Activated naive CD4-positive, alpha-beta T cell treated with anti-CD3 and anti-CD28 coated beads for 36 hours (primary cell): ENCODE data around the gene NOC2L. TPM values are rescaled to one million over a fixed set of nuclear protein-coding genes. Genes with fewer than 3 reads are reported as not detected.
"Not testable (repeated sequence)": the region's sequence is repeated elsewhere in the genome, so short reads cannot be mapped to it uniquely, and the experiment has no call there.

Source experiments
- CTCF ChIA-PET: fragments of 350-600 bp; sonication (Branson Sonifier 250); formaldehyde crosslinking; loops from one replicate; lab custom pipeline; 2021; ENCODE audit warnings: antibody characterized with exemption; lab: Charles Lee
- DNase-seq: peaks from one replicate; pipeline ENCODE4 v3.0.0-alpha.2; 2020
- H3K27ac Mint-ChIP-seq: one replicate; pipeline ENCODE4 v1.8.0; 2021; ENCODE audit warnings: mild to moderate bottlenecking, mixed read lengths
- H3K27me3 Mint-ChIP-seq: one replicate; pipeline ENCODE4 v1.8.0; 2021; ENCODE audit warnings: low read depth, mixed read lengths
- H3K36me3 Mint-ChIP-seq: one replicate; pipeline ENCODE4 v1.8.0; 2021; ENCODE audit warnings: low read depth, mixed read lengths
- H3K4me1 Mint-ChIP-seq: one replicate; pipeline ENCODE4 v1.8.0; 2021; ENCODE audit warnings: low read depth, mixed read lengths
- H3K4me3 Mint-ChIP-seq: one replicate; pipeline ENCODE4 v1.8.0; 2021; ENCODE audit warnings: mild to moderate bottlenecking, moderate library complexity, mixed read lengths
- H3K9me3 Mint-ChIP-seq: one replicate; pipeline ENCODE4 v1.8.0; 2021; ENCODE audit warnings: mixed read lengths
- intact Hi-C: fragments of 100-400 bp; cut with micrococcal nuclease; formaldehyde crosslinking; loops from one replicate; pipeline ENCODE4 v1.15.1; 2023
- total RNA-seq, 2 experiments: library from RNA; stranded (reverse); gene quantifications; one replicate each; pipeline ENCODE4 v1.2.3, GENCODE V29; 2021

NOC2L gene
- total RNA-seq, 2 experiments from 2014 or later, result 113 to 119 TPM

DNA sequence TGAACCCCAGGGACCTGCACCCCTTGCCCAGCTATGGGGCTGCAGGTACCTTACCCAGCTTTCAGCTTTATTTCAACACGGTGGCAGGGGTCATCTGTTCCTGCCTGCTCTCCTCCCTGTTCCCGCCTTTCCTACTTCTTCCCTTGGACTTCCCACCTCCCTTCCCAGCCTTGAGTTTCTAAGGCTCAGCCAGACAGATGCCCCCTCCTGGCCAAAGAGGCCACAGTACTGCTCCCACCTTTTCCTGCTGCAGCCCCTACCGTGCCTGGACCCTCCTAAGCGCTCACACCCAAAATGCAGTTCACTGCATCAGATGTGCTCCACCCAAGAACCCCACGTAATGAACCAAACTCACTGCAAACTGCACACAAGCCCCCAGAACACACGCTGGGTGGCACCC is 7.7 kb downstream of the NOC2L start:
- H3K27ac Mint-ChIP-seq, result no peak overlapping the region
- CTCF ChIA-PET, result no interaction called here
- H3K4me1 Mint-ChIP-seq, result no peaks in the 10 kb centered on the region
- H3K27me3 Mint-ChIP-seq, result no peaks in the 10 kb centered on the region
- intact Hi-C loops, result no loop called here
- peaks cover 42% of the 10 kb centered on the region for H3K36me3 Mint-ChIP-seq
- no peak for DNase-seq
- no peaks in the 10 kb centered on the region for H3K9me3 Mint-ChIP-seq
- no peak overlapping the region for H3K4me3 Mint-ChIP-seq

DNA sequence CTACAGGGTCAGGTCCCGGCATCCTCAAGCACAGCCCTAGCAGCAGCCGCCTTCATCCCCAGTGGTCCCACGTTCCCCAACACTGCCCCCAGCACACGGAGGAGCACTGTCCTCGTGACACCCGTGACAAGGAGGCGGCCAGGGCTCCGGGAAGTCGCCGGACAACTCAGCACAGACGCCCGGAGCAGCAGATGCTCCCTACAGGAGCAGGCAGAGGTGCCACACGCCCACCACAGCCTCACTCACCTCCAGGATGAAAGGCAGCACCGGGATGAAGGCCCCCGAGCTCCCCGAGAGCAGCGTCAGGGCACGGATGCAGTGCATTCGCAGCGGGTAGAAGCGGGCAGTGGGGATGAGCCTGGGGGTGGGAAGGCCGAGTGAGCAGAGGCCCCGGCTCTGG is 8.2 kb downstream of the NOC2L start:
- Mint-ChIP-seq H3K36me3 (peaks cover 42% of the 10 kb centered on the region), H3K4me1 (no peaks in the 10 kb centered on the region), H3K27me3 (no peaks in the 10 kb centered on the region), H3K4me3 (no peak overlapping the region), H3K9me3 (no peaks in the 10 kb centered on the region), H3K27ac (no peak overlapping the region)
- intact Hi-C loops, result no loop called here
- no peak for DNase-seq
- CTCF ChIA-PET, result no interaction called here

DNA sequence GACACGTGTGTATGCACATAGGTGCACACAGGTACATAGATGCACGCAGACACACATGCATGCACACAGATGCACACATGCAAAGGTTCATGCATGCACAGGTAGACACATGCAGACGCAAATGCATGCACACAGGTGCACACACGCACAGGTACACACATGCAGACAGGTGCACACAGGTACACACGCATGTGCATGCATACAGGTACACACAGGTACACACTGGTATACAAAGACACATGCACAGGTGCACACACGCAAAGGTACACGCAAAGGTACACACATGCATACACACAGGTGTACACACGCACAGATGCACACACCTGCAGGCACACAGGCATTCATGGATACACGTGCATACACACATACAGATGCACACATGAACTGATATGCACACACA is 8.8 kb downstream of the NOC2L start:
- Mint-ChIP-seq H3K27ac (no peak overlapping the region), H3K4me3 (no peak overlapping the region), H3K27me3 (no peaks in the 10 kb centered on the region), H3K9me3 (no peaks in the 10 kb centered on the region), H3K4me1 (no peaks in the 10 kb centered on the region), H3K36me3 (peaks cover 44% of the 10 kb centered on the region)
- no peak for DNase-seq
- CTCF ChIA-PET, result no interaction called here
- intact Hi-C loops, result no loop called here

DNA sequence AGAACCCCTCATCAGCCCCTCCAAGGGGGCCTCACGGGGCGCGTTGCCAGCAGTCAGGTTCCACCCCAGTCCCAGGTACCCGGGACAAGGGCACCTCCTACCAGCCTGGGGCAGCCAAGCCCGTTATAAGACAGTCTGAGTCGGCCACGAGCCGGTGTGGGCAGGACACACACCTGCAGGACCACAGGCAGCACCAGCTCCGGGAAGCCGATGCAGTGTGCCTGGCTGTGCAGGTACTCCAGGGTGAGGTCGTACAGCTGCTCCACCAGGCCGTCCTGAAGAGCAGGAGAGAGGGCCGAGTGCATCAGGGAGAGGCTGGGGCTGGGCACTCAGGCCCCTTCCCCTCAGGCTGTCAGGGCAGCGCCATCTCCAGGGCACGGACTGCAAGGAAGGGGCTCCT is 11.1 kb downstream of the NOC2L start:
- intact Hi-C loops, result no loop called here
- Mint-ChIP-seq H3K4me3 (no peak overlapping the region), H3K36me3 (peaks cover 35% of the 10 kb centered on the region), H3K27me3 (no peaks in the 10 kb centered on the region), H3K27ac (no peak overlapping the region), H3K4me1 (no peaks in the 10 kb centered on the region), H3K9me3 (no peaks in the 10 kb centered on the region)
- CTCF ChIA-PET, result no interaction called here
- no peak for DNase-seq

DNA sequence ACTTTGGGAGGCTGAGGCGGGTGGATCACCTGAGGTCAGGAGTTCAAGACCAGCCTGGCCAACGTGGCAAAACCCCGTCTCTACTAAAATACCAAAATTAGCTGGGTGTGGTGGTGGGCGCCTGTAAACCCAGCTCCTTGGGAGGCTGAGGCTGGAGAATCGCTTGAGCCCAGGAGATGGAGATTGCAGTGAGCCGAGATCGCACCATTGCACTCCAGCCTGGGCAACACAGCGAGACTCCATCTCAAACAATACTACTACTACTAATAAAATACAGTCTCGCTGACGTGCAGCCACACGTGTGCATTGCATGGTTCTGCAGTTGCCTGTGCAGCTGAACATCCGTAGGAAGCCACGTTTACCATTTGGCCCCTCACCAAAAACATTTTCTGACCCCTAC is 12.2 kb downstream of the NOC2L start:
- peaks cover 35% of the 10 kb centered on the region for H3K36me3 Mint-ChIP-seq
- H3K9me3 Mint-ChIP-seq, H3K4me1 Mint-ChIP-seq, DNase-seq, H3K27ac Mint-ChIP-seq, H3K4me3 Mint-ChIP-seq, H3K27me3 Mint-ChIP-seq, intact Hi-C loops: not testable (repeated sequence)
- CTCF ChIA-PET, result interaction anchor here (0.9 kb wide), 1 partner anchor 29 kb away, joined by 3 read pairs; no protein-coding TSS in a partner anchor

DNA sequence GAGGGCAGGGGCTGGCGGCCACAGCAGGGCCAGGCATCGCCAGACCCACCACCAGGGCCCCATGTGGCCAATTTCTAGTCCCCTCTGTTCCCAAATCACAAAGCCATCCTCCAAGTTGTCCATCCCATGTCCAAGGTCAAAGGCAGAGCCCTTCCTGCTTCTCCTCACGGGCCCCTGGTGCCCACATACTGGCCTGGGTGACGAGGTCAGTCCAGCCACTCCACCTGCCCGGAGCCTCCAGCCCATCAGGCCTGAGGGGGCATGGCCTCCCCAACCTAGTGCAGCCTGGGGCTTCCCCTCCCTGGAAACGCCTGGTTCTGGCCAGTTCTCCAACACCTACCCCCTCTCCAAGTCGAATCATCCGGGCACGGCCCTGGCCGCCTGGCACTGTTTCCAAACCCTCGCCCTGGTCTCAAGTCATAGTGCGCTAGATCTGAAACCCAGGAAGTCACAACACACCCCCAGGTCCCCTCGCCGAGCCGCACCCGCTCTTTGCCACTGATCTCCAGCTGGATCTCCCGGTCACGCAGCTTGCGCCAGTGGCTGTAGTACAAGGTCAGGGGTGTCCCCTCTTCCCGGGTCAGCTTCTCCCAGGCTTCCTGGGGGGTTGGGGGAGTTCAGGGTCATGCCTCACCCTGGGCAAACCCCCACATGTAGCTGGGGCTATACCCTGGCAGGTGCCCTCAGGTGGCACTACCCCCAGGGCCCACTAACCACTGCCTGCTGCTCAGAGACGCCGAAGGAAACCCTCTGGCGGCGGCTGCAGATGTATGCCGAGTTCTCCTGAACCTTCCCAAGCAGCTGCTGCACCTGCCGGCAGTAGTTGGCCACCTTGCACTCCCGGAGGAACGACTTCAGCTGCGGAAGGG is 13.1 kb downstream of the NOC2L start:
- CTCF ChIA-PET, result interaction anchor here (0.9 kb wide), 1 partner anchor 30 kb away, joined by 3 read pairs; no protein-coding TSS in a partner anchor
- Mint-ChIP-seq H3K27ac (no peak overlapping the region), H3K4me3 (no peak overlapping the region), H3K4me1 (peaks cover 3% of the 10 kb centered on the region), H3K27me3 (peaks cover 4% of the 10 kb centered on the region), H3K36me3 (peaks cover 28% of the 10 kb centered on the region), H3K9me3 (no peaks in the 10 kb centered on the region)
- no peak for DNase-seq
- intact Hi-C loops, result no loop called here

DNA sequence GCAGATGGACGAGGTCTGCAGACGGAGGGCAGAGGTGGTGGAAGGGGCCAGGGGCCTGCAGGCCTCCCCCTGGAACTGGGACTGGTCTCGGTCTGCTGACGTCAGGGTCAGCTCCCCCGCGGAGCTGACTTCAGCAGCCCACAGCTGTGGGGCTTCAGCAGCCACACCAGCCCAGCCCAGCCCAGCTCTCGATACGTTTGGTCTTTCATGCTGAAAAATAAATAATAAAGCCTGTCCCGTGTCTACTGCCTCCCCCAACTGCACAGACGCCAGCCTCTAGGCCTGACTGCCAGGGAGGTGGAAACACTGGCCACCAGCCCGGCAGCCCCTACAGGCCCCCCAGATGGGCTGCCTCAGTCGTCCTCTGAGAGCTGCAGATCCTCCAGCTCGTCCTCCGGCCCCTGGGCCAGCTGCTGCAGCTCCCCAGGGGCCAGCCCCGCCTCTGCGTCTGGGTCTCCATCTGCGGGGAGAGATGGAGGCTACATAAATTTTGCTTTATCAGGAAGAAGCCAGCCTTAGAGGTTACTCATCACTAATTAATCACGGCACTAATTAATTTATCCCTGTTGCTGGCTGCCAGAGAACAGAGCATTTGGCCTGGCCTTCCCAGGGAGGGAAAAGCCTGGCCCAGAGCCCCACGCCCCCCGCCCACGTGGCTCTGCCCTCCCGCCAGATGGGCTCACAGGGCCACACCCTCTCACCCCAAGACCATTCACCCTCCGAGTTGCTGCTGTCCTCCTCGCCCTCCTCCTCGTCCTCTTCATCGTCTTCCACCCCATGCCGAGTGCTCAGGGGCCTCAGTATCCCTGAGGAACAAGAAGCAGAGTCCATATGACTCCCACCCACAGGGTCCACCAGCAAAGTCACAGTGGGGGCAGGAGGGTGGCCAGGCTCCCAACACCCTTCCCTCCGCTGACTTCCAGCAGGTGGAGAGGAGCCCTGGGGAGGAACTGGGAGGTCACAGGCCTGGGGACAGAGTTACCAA is 14.4 kb downstream of the NOC2L start:
- no peaks in the 10 kb centered on the region for H3K9me3 Mint-ChIP-seq
- no peak overlapping the region for H3K4me3 Mint-ChIP-seq
- CTCF ChIA-PET, result no interaction called here
- H3K4me1 Mint-ChIP-seq, result peaks cover 7% of the 10 kb centered on the region
- peaks cover 8% of the 10 kb centered on the region for H3K27me3 Mint-ChIP-seq
- peaks cover 18% of the 10 kb centered on the region for H3K36me3 Mint-ChIP-seq
- intact Hi-C loops, result no loop called here
- no peak overlapping the region for H3K27ac Mint-ChIP-seq
- DNase-seq, result no peak

DNA sequence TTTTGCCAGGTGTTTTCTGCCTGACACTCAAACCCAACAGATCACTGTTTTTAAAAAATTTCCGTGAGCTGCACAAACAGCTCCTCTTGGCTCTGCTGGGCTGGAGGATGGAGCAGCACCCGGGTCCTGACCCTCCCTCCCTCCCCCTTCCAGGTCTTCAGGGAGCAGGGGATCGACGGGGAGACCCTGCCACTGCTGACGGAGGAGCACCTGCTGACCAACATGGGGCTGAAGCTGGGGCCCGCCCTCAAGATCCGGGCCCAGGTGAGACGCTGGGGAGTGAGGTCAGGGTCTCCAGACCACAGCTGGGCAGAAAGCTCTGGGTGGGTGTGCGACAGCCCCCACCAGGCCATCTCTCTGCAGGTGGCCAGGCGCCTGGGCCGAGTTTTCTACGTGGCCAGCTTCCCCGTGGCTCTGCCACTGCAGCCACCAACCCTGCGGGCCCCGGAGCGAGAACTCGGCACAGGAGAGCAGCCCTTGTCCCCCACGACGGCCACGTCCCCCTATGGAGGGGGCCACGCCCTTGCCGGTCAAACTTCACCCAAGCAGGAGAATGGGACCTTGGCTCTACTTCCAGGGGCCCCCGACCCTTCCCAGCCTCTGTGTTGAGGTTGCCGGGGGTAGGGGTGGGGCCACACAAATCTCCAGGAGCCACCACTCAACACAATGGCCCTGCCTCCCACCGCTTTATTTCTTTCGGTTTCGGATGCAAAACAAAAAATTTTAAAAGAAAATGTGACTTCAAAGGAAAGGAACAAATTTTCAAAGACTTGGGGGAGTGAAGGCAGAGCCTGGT is 15.3 kb downstream of the NOC2L start:
- H3K27ac Mint-ChIP-seq, result no peak overlapping the region
- intact Hi-C loops, result no loop called here
- H3K36me3 Mint-ChIP-seq, result peaks cover 18% of the 10 kb centered on the region
- peaks cover 7% of the 10 kb centered on the region for H3K4me1 Mint-ChIP-seq
- CTCF ChIA-PET, result interaction anchor here (0.6 kb wide), 1 partner anchor 10 kb away, joined by 3 read pairs; no protein-coding TSS in a partner anchor
- no peak overlapping the region for H3K4me3 Mint-ChIP-seq
- H3K9me3 Mint-ChIP-seq, result no peaks in the 10 kb centered on the region
- H3K27me3 Mint-ChIP-seq, result peaks cover 15% of the 10 kb centered on the region
- DNase-seq, result no peak

DNA sequence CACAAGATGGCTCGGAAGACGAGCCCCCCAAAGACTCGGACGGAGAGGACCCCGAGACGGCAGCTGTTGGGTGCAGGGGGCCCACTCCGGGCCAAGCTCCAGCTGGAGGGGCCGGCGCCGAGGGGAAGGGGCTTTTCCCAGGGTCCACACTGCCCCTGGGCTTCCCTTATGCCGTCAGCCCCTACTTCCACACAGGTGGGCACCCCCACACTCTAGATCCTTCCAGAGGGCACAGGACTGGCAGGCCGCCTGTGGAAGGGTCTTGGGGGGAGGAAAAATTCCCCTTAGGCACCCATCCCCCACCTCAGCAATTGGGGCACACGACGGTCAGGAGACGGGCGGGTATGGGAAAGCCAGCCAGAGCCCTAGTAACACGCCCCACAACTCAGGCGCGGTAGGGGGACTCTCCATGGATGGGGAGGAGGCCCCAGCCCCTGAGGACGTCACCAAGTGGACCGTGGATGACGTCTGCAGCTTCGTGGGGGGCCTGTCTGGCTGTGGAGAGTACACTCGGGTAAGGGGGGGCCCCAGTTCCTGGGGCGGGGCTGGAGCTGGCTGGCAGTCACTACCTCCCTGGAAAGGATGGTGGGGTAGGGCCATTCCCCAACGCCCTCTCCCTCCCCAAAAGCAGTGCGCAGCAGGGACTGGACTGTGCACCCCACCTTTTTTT is 16.1 kb downstream of the NOC2L start:
- DNase-seq, result no peak
- intact Hi-C loops, result no loop called here
- Mint-ChIP-seq H3K27ac (no peak overlapping the region), H3K9me3 (no peaks in the 10 kb centered on the region), H3K27me3 (peaks cover 19% of the 10 kb centered on the region), H3K4me3 (no peak overlapping the region), H3K4me1 (peaks cover 7% of the 10 kb centered on the region), H3K36me3 (peaks cover 17% of the 10 kb centered on the region)
- CTCF ChIA-PET, result interaction anchor here (0.6 kb wide), 1 partner anchor 11 kb away, joined by 3 read pairs; no protein-coding TSS in a partner anchor

DNA sequence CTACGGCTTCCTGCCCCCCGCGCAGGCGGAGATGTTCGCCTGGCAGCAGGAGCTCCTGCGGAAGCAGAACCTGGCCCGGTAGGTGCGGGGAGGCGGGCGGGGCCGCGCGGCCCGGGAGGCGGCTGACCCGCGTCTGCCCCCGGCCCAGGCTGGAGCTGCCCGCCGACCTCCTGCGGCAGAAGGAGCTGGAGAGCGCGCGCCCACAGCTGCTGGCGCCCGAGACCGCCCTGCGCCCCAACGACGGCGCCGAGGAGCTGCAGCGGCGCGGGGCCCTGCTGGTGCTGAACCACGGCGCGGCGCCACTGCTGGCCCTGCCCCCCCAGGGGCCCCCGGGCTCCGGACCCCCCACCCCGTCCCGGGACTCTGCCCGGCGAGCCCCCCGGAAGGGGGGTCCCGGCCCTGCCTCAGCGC is 16.6 kb downstream of the NOC2L start:
- H3K27me3 Mint-ChIP-seq, result peaks cover 20% of the 10 kb centered on the region
- H3K4me1 Mint-ChIP-seq, result peaks cover 7% of the 10 kb centered on the region
- no peaks in the 10 kb centered on the region for H3K9me3 Mint-ChIP-seq
- CTCF ChIA-PET, result interaction anchor here (0.6 kb wide), 1 partner anchor 664 kb away, joined by 4 read pairs; no protein-coding TSS in a partner anchor
- H3K4me3 Mint-ChIP-seq, result no peak overlapping the region
- H3K27ac Mint-ChIP-seq, result no peak overlapping the region
- DNase-seq, result no peak
- intact Hi-C loops, result no loop called here
- peaks cover 16% of the 10 kb centered on the region for H3K36me3 Mint-ChIP-seq
